Nucleus accumbens (tissue), 56 donors: ENCODE data around the gene KIF18B.

Experiments used
- DNase-seq, 56 donors: peaks; one replicate each; lab custom pipeline; 2025; lab: John Stamatoyannopoulos, UW

Gene KIF18B

DNA sequence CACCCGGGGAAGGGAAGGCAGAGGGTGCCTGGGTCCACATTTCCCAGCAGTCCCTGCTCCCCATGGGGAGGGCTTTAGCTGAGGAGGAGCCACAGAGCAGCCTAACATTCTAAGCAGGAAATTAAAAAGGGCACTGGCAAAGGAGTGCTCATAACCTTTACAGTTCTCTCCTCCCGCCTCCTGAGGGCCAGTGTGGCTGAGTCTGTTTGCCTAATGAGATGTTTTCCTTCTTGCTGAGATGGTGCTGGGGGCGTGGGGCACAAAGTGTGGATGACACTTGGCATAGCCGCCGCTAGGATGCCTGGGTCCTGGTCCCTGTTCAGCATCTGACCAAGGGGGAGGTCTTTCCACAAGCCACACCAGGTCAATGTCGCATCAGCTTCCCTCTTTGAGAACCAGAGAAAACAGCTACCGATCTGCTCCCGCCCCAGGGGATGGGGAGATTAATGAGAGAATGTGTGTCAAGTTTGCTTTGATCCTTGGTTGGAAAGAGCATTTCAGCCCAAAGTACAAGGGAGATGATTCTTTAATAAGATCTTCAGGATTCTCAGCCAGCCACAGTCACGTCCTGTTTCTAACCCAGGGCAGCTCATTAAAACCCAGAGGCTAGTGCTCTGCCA lies 5.8 kb downstream of the KIF18B start:
- no peak for DNase-seq

DNA sequence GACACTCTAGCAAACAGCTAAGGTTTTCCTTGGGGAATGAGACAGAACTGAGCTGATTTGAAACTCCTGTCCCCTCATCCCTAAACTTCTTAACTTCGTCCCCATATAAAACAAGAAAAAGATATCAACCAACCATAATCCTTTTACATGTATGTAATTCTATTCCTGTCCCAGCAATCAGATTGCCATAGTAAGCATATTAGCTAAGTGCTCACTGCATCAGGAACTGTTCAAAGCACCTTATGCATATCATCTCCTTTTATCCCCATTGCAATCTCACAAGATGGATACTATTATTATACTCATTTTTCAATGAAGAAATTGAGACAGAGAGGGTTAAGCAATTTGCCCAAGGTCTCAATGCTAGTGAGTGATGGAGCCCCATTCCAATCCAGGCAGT lies 6.8 kb downstream of the KIF18B start:
- no peak for DNase-seq

DNA sequence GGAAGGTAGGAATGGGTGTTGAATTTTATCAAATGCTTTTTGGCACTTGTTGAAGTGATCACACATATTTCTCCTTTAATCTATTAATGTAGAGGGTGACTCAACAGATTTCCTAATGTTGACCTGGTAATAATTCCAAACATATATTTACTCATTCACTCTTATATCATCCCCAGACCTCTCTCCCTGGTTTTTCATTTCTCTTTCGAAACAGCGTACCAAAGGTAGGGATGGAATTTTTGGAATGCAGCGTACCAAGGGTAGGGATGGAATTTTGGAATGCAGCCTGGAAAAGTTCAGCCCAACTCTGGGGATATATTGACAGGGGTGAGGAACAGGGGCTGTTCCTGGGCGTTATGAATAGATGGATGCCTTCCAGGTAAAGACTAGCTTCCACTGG lies 7.3 kb downstream of the KIF18B start:
- no peak for DNase-seq

DNA sequence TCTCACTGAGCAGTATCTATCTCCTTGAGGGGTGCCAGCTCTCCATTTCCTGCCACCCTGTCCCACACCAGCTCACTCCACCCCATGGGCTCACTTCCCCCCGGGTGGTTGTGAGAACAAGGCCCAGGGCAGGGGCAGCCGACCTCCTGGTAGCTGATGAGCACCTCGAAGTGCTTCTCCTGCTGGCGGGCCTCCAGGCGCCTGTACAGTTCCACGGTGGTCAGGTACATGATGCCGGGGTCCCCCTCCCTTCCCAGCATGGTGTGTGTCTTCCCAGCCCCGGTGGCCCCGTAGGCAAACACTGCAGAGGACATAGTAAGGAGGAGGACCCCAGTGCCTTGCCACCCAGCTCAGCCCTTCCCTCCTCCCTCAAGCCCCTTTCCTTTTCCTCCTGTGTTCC lies 12.5 kb downstream of the KIF18B start:
- no peak for DNase-seq

DNA sequence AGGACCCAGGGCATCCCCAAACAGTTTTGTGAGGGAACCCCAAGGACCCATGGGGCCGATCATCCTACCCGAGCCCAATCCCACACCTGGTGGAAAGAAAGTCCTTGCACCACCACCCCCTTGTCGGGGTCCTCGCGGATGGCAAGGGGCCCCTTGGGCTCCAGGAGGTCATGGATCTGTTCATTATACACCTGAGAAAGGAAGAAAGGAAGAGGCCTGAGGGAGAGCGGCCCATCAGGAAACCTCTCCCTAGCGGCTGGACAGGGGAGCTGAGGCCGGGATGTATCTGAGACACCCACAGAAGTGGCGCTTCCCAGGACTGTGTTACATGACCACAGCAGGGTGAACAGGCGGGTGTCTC lies 12.8 kb downstream of the KIF18B start:
- DNase-seq: no peak

DNA sequence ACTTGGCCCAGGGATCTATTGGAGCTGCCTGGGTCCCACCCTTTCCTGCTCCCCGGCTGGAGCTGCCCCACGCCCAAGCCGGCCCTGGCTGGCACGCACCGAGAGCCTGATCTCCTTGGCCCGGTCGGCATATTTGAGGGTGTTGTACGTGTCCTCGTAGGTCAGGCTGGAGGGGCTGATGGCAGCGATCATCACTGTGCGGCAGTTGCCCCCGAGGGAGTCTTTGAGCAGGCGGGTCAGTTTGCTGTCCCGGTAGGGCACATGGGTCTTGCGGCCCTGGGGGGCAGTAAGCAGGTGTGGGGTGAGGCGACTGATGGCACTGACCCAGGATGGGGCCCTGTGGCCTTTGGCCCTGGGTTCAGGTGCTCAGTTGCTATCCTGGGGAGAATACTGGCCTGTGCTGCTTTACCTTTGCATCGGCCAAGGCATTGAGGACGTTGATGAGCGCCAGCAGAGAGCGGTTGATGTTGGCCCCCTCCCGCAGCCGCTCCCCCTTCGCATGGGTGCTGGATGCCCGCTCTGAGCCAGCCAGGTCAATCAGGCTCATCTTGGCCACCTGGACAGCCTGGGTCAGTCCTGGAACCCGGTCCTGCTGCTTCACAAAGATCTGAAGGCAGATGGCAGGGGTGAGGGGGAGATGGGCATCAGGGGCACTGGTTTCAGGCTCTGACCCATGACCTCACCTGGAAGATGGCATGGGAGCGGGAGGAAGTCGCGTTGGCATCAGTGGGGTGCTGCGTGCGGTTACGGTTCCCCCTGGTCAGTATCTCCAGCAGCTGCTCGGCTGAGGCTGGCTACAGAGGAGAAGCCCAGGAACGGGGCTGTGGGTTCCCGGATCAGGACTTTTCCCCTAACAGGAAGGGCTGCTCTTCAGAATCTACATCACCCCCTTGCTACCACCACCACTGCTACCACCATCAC lies 13.5 kb downstream of the KIF18B start:
- DNase-seq: no peak

DNA sequence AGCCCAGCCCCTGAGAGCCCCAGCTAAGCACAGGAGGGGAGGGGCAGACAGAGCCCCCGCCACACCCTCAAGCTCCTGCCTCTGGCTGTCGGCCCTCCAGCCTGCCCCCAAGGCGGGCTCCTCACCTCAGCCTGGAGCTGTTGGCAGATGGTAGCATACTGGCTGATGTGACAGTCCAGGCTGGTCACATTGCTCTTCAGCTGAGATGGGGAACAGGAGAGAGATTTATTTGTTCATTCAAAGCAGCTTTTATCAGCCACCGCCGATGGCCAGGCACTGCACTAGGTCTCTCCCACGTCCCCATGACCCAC lies 14.8 kb downstream of the KIF18B start:
- DNase-seq: no peak

DNA sequence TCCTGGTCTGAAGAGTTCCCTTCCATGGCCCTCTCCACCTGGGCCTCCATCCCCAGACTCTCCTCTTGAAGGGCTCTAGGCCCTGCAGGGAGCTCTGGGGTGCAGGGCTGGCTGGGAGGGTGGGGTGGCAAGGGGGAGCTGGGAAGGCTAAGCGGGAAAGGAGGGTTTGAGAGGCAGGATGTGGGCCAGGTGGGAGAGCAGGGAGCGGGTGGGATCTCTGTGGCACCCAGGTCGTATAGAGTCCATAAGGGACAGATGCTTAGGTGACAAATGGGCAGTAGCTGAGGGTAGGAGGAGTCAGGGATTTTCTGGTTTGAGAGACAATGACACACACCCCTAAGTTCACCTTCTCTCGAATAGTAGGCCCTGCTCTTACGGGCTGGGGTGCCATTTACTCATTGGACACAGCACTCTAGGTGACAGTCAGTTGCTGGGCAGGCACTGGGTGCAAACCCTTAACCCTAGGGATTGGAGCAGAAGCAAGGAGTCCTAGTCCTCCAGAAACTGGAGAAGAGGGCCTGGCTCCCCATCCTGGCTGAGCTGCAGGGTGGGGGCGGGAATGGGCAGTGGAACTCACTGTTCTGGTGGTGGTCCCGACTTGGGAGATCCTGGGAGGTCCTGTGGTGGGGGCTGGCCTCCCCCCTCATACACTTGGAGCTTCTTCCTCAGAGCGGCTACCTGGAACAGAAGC lies 15.3 kb downstream of the KIF18B start:
- DNase-seq: no peak

DNA sequence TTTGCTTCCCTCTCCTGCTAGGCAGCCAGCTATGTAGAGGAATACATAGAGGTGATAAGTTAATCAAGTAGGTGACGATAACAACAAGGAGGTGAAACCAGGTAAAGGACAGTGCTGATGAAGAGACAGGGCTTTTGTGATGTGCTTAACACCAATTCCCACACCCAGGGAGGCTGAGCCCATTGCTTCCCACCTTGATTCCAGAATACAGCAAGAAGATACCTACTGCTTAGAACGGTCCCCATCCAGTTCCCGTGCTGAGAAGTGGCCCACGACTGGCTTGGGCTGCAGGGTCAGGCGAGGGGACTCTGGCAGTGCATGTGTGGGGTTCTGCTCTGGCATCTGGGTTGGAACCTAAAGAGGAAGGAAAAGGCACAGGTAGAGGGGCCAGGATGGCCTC lies 16.2 kb downstream of the KIF18B start:
- DNase-seq: no peak

DNA sequence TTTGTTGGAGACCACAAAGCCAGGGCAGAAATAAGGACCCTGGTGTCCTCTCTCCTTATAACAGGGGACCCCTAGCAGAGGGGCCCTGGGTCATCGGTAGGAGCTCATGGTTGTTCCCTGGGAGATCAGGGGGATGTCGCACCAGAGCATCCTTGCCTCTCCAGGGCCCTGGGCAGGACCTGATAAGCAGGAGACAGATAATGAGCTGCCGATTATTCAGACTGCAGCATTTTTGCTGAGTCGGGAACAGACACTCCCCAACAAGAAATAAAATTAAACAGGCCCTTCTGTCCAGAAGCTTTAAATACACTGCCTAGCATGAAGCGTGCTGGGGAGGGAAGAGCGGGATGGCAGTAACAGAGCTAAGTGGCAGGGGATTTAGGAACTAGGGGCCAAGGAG lies 16.9 kb downstream of the KIF18B start:
- no peak for DNase-seq

DNA sequence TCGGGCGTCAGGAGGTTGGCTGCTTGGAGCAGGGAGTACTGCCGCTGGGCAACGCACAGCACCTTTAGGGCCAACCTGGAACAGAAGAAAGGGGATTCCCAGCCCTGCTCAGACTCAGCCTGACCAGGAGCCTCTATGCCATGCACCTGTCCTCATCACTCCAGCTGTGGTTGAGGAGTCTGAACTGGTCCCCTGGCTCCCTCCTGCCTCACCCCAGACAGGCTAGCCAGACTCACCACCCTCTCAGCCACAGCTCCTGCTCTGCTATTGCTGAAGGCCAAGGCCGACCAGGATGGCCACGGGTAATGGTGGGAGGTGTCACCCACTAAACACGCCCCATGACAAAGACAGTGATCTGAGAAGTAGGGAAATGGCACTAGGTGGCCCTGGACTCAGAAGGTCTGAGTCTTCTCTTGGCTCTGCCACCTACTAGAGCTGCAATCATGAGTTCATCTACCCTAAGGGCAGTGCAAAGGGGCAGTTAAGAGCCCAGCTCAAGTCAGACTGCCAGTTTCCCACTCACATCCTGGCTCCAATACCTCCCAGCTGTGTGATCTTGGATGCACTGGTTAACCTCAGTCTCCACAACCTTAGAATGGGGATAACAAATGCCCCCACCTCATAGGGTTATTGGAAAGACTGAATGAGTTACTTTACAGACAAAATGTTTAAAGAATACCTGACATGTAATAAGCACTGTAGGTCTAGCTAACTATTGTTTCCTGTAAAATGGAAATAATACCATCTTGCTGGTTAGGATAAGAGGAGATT lies 18.4 kb downstream of the KIF18B start:
- no peak for DNase-seq

DNA sequence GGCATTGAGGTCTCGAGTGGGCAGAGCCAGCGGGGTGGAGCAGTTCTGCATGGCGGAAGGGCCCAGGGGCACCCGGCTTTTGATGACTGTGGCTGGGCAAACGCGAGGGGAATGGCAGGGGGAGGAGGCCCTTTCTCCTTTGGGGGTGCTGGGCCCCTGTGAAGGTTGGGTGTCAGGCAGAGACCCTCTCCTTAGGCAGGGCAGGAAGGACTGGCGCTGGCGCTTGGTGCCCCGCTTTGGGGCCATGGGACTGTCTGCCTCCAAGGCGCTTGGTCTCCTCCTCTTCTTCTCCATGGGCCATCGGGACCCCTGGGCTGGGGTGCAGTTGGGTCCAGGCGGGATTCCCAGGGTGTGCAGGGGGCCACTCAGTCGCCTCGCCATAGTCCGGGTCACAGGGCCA lies 19.4 kb downstream of the KIF18B start:
- no peak for DNase-seq

DNA sequence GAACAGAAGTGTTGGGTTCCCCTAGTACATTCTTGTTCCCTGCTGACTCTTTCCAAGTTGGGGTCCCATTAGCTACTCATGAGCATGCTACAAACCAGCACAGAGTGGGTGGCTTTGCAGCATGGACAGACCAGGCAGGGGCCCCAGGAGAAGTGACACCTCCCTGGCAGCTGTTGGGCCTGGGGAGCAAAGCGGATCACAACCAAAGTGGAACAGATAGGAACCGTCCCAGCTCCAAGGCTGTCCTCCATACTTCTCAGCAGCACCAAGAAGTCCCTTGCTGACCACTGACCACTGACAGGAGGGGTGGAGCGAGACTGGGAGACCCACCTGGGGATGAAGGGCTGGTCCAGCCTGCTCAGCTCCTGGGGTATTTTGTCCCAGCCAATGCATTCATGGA lies 19.9 kb downstream of the KIF18B start:
- DNase-seq: no peak

DNA sequence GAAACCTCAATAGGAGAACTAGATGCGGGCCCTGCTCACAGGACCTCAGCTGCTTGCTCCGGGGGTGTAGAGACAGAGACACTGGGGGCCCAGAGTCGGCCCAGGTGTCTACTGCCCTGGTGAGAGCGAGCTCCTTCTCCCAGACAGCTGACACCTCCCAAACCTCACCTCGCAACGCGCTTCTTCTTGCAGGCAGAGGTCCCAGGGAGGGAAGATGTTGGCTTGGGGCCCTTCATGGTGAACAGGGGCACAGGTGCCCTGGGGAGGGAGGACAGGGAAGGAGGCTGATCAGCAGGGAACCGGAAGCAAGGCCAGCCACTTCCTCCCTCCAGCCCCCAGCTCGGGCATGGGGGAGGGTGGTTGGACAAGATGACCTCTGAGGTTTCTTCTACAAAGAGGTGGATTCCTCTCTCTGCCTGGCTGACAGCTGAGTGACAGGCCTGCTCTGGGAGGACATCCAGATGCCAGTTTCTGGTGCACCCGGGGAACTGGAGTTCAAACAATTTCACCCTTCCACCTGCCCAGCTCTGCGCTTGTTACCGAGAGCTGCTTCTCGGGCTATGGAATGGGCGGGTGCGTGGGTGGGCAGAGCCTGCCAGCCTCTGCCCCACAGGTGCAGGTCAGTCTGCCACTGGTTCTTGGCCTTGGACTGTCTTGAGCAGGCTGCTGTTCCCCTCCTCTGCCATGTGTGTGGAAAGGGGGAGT lies 20.6 kb downstream of the KIF18B start:
- DNase-seq: no peak

DNA sequence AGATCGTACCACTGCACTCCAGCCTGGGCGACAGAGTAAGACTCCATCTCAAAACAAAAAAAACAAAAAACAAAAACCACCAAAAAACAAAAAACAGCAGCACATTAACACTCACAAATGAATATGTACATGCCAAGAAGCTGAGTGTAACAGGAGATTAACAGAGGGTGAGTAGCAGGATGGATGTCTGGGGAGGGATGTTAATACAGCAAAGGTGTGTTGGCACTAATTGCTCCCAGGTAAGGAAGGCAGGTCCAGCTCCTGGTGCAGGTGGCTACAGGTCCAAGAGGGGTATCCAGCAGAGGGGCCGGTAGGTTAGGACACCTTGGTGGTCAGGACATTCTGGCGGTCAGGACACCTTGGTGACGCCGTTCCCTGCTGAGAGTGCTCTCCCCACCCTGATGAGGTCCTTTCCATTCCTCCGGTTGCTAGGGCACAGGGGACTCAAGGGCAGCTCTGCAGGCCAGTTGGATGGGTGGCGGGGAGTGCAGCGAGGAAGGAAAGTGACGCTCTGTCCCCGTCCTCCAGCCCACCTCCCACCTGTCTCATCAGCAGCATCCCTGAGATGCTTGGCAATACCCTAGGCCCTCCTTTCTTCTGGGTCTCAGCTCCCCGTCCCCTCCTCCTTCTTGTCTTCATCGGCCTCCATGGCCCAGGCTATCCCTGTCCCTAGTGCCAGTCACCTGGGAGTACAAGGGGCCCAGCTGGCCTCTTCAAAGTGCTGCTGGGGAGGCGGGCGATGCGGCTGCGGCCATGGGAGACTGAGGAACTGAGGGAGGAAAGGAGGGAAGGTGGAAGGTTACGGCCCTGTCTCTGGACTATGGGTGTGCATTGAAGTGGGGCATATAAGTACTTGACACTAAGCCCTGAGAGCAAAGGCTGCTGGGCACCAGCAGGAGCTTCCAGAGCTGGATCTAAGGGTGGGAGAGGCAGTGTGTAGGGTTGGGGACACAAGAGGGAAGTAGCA lies 21.6 kb downstream of the KIF18B start:
- DNase-seq: no peak

DNA sequence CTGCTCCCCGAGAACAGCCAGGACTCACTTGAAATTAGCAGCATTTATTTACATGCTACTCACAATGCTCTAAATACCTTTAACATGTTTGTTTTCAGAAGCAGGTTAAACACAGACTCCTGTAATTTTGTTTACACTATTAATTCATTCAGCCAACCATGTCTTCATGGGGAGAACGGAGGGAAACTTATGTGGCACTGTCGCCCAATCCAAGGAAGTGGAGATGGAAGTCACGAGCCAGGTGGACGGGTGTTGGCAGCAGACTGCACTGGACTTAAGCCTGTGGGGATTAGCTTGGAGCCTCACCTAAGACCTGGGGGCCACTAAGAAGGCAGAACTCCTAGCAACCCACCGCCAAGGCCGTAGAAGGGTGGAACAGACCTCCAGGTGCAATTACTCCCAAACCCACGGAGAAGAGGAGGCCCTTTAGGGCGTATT lies 23.4 kb downstream of the KIF18B start:
- no peak for DNase-seq

DNA sequence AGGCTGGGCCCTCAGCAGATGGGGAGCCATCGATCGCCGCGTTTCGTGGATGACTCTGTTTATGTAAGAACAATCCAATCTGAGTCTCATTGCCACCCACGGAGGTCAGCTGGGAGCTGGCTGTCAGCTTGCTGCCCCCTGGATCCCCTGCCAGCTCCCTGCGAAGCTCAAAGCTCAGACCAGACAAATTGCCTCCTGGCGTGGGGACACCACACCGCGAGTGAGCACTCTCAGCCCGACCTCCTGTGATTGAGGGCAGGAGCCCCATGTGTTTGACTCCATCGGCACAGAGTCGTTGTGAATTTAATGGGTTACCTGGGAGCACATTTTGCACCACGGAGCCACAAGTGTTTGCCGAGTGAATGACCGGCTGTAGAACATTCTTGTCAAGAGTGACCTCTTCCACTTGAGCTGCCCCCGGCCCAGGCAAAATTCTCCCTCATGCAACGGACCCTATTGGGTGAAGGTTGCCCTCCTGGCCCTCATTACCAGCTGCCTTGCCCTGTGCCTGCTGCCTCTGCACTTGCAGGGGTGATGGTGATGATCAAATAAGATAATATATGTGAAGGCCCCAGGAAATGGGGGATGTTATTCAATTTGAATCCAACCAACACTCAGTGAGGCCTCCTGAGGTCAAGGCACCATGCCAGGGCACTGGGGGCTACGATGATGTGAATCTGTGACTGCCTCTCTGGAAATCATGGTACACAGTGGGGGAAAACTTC lies 24.7 kb downstream of the KIF18B start:
- no peak for DNase-seq

DNA sequence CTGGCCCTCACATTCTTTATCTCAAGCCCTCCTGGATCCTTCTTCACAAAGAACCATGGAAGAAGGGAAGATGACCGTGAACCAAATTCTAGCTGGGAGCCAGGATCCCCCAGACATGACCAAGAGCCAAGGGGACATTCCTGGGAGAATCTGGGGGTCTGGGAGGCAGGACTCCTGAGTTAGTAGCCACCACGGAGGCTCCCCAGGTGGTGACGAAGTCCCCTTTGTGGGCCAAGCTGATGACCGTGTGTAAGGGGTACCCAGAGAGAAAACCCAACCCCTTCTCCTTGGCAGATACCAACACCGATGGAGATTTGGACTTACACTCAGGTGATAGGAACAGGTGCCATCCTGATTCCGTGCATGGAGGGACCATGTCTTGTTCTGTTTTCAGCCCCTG lies 25.4 kb downstream of the KIF18B start:
- DNase-seq: no peak
